A673 (cell line): ENCODE results near the gene PIGU. TPM values are rescaled to one million over a fixed set of nuclear protein-coding genes. Genes with fewer than 3 reads are reported as not detected.
A peak's percentile ranks its signal among the peaks of the same experiment; 100 is the strongest.

Experiments
- BruUV-seq: library from RNA; stranded (reverse); fragments of 400-500 nt; replicated peaks from 2 replicates; lab custom pipeline; 2021; lab: Mats Ljungman, UMichigan
- CTCF ChIA-PET: fragments of 300-600 bp; sonication (Branson Sonifier 250); formaldehyde crosslinking; loops from one replicate; lab custom pipeline; 2022; ENCODE audit warnings: antibody characterized with exemption; lab: Charles Lee
- POLR2A ChIA-PET: fragments of 300-600 bp; sonication (Branson Sonifier 250); formaldehyde crosslinking; loops from one replicate; lab custom pipeline; 2022; ENCODE audit warnings: antibody characterized with exemption; ENCODE audit not compliant: low non-redundant PET; lab: Charles Lee
- DNase-seq: peaks from one replicate; pipeline ENCODE4 v3.0.0-alpha.2; 2015; ENCODE audit warnings: low spot score
- H3K27ac ChIP-seq: fragments of 200-600 bp; sonication (generic); 2 replicates; pipeline ENCODE4 v1.5.1; 2016; ENCODE audit warnings: mixed run types, low read depth, mild to moderate bottlenecking, mixed read lengths, antibody characterized with exemption, low read length; ENCODE audit not compliant: poor library complexity, severe bottlenecking
- H3K27me3 ChIP-seq: fragments of 200-600 bp; sonication (generic); replicated peaks from 2 replicates; pipeline ENCODE4 v1.6.1; 2017; ENCODE audit warnings: mixed run types, low read depth, mild to moderate bottlenecking, mixed read lengths, antibody characterized with exemption, low read length; ENCODE audit not compliant: insufficient read depth, poor library complexity
- H3K36me3 ChIP-seq: fragments of 200-600 bp; sonication (generic); 2 replicates; pipeline ENCODE4 v1.6.1; 2016; ENCODE audit warnings: mixed run types, mild to moderate bottlenecking, mixed read lengths, antibody characterized with exemption, low read length; ENCODE audit not compliant: insufficient read depth, poor library complexity, severe bottlenecking
- H3K4me1 ChIP-seq: fragments of 200-600 bp; sonication (generic); 2 replicates; pipeline ENCODE4 v1.6.1; 2017; ENCODE audit warnings: mixed run types, mild to moderate bottlenecking, mixed read lengths, antibody characterized with exemption, low read length; ENCODE audit not compliant: insufficient read depth, poor library complexity, severe bottlenecking
- H3K4me3 ChIP-seq: fragments of 200-600 bp; sonication (generic); 2 replicates; pipeline ENCODE4 v1.5.1; 2016; ENCODE audit warnings: low read depth, mixed run types, mild to moderate bottlenecking, mixed read lengths, low read length; ENCODE audit not compliant: poor library complexity, severe bottlenecking
- H3K9me3 ChIP-seq: fragments of 200-600 bp; sonication (generic); 2 replicates; pipeline ENCODE4 v1.6.1; 2016; ENCODE audit warnings: mixed run types, low read depth, mild to moderate bottlenecking, mixed read lengths, antibody characterized with exemption, low read length; ENCODE audit not compliant: poor library complexity, severe bottlenecking
- EZH2 ChIP-seq: fragments of 200-600 bp; sonication (generic); IDR thresholded peaks from 2 replicates; pipeline ENCODE4 v1.6.1; 2017; ENCODE audit warnings: borderline replicate concordance, low read depth, mild to moderate bottlenecking, mixed read lengths, antibody characterized with exemption, low read length; ENCODE audit not compliant: poor library complexity, severe bottlenecking
- intact Hi-C: fragments of 100-400 bp; cut with micrococcal nuclease; formaldehyde crosslinking; loops from one replicate; pipeline ENCODE4 v1.10.0; 2022; ENCODE audit not compliant: unreplicated experiment
- total RNA-seq: library from RNA; stranded (reverse); gene quantifications from 2 replicates; pipeline ENCODE4 v1.2.3, GENCODE V29; 2021
- TF ChIP-seq, protein P1 (sequence below): fragments of 300-800, 200-600 bp; sonication (generic); conservative IDR thresholded peaks from 2 replicates; pipeline ENCODE4 v1.5.1; 2017; ENCODE audit warnings: low read depth, mild to moderate bottlenecking, antibody characterized with exemption, low read length, moderate library complexity, mixed read lengths

PIGU gene
- total RNA-seq, 1 experiment from 2014 or later = 31.4 TPM

DNA sequence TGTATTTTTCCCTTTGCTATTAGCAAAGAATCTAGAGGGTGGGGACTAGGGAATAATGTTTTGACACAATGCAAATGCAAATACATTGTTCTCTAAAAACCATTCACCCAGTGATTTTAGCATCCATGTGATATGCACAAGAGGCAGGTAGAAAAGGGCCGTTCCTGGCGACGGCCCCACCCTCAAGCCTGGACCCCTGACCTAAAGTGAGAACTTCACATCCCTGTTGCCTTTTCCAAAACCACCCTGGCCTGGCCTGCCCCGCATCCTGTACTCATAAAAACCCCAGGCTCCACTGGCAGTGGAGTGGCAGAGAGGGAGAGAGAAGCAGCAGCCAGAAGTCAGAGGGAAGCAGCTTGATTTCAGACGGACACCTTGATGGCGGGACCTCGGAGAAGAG is 69.8 kb downstream of the PIGU start:
- Histone ChIP-seq H3K9me3 (no peaks in the 10 kb centered on the region), H3K4me1 (no peaks in the 10 kb centered on the region), H3K27ac (no peak overlapping the region), H3K4me3 (no peak overlapping the region), H3K27me3 (no peaks in the 10 kb centered on the region), H3K36me3 (no peaks in the 10 kb centered on the region)
- intact Hi-C loops = no loop called here
- DNase-seq = no peak
- BruUV-seq = no TSS peak
- ChIA-PET POLR2A (no interaction called here), CTCF (no interaction called here)
- TF ChIP-seq, protein P1, sequence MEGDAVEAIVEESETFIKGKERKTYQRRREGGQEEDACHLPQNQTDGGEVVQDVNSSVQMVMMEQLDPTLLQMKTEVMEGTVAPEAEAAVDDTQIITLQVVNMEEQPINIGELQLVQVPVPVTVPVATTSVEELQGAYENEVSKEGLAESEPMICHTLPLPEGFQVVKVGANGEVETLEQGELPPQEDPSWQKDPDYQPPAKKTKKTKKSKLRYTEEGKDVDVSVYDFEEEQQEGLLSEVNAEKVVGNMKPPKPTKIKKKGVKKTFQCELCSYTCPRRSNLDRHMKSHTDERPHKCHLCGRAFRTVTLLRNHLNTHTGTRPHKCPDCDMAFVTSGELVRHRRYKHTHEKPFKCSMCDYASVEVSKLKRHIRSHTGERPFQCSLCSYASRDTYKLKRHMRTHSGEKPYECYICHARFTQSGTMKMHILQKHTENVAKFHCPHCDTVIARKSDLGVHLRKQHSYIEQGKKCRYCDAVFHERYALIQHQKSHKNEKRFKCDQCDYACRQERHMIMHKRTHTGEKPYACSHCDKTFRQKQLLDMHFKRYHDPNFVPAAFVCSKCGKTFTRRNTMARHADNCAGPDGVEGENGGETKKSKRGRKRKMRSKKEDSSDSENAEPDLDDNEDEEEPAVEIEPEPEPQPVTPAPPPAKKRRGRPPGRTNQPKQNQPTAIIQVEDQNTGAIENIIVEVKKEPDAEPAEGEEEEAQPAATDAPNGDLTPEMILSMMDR = no peak

DNA sequence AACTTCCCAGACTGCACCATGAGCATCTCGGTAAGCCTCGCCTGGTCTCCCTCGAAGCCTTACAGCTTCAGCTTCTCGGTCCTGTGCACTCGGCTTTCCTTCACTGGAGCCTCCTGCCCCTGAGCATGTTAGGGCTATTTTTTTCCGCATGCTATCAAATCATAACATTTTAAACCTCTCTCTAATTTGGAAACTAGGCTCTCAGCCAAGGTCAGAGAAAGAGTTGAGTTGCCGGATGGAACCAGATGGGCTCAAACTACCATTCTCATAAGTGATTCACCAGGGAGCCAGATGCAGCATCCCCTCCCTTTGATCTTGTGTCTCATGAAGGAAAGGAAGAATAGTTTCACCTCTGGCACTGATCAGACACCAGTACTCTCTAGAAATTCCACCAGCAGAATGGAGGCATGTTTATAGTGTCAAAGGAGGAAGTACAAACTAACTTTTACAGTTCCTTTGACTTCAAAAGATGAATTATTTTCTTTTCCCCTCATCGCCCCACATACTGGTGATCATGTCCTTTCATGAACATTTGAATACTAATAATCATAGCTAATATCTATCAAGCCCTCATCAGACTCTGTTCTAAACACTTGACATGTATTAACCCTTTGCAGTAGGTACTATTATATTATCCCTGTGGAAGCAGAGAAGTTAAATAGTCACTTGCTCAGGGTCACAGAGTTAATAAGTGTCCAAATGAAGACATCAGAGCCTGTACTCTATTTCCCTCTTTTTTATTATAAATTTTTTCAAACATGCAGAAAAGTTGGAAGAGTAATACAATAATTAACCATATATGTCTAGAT is 71.7 kb downstream of the PIGU start:
- intact Hi-C loops = no loop called here
- Histone ChIP-seq H3K4me3 (no peak overlapping the region), H3K9me3 (no peaks in the 10 kb centered on the region), H3K4me1 (no peaks in the 10 kb centered on the region), H3K27me3 (no peaks in the 10 kb centered on the region), H3K36me3 (no peaks in the 10 kb centered on the region), H3K27ac (no peak overlapping the region)
- TF ChIP-seq EZH2 = no peak
- TF ChIP-seq, protein P1 = no peak
- ChIA-PET POLR2A (no interaction called here), CTCF (no interaction called here)
- no TSS peak for BruUV-seq
- no peak for DNase-seq

DNA sequence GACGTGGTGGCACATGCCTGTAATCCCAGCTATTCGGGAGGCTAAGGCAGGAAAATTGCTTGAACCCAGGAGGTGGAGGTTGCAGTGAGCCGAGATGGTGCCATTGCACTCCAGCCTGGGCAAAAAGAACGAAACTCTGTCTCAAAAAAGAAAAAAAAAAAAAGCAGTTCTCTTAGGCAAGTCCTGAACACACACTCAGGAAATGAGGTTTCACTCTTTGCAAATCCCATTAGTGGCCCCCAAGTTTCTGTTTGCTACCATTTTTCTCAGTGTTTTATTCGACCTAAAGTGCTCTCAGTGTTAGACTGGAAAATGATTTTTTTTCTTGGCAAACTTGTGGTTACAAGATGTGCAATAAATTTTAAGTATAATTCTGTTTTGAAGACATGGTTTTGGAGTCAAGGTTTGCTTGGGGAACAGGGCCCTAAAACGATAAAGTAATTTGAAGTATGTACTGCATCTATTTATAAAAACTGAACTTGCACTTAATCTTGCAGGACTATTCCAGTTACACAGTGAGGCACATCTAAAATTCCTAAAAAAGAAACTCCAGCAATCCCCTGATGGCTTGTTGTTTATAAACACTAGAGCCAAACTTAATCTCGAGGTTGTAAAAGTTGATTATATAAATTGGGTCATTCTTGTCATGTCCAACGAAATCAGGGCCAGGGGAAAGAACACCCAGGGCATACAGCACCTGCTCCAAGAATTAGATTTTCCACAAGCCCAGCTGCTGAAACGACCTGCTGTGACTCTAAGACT is 75.8 kb downstream of the PIGU start:
- Histone ChIP-seq H3K27ac (peak overlapping the region; percentile 7), H3K4me1 (no peaks in the 10 kb centered on the region), H3K36me3 (no peaks in the 10 kb centered on the region), H3K4me3 (no peak overlapping the region), H3K9me3 (no peaks in the 10 kb centered on the region), H3K27me3 (no peaks in the 10 kb centered on the region)
- intact Hi-C loops = no loop called here
- ChIA-PET POLR2A (no interaction called here), CTCF (no interaction called here)
- no TSS peak for BruUV-seq
- TF ChIP-seq, protein P1 = no peak
- TF ChIP-seq EZH2 = no peak
- DNase-seq = no peak
